Stimulated activated CD4-positive, alpha-beta T cell treated with anti-CD3 and anti-CD28 coated beads, Interleukin-15, amount 100 ng/mL, for 1 hour (primary cell): ENCODE measurements around the gene AKAP8.
"Not testable (repeated sequence)": the region's sequence is repeated elsewhere in the genome, so short reads cannot be mapped to it uniquely, and the experiment has no call there.

Experiments used
- DNase-seq, 2 donors: peaks; one replicate each; pipeline ENCODE4 v3.0.0-alpha.2; 2020; ENCODE audit warnings: low read depth in 1 of 2, low spot score in 1 of 2

The AKAP8 gene

DNA sequence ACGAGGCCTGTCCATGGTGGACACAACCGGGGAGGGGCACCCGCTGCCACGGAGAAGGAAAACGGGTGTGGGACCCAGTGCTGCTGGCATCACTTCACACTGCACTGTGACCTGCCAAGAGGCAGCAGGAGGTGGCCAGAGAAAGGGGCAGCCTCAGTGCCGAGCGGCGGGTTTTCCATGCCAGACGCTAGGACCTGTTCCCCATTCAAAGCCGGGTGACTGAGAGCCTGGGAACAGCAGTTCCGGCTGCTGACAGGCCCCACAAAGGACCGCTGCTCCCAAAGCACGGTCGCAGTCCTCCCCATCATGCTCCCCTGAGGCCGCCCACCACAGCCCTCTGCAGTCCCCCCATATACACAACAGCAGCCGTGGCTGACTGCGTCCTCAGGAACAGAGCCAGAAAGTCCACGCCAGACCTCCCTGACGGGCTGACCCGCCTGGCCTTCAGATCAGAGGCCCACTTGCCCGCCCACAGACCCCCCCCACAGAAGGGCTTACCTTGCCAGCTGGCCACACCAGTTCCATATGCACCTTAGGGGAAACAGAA, 5.4 kb downstream of the AKAP8 start:
- no peak for DNase-seq

DNA sequence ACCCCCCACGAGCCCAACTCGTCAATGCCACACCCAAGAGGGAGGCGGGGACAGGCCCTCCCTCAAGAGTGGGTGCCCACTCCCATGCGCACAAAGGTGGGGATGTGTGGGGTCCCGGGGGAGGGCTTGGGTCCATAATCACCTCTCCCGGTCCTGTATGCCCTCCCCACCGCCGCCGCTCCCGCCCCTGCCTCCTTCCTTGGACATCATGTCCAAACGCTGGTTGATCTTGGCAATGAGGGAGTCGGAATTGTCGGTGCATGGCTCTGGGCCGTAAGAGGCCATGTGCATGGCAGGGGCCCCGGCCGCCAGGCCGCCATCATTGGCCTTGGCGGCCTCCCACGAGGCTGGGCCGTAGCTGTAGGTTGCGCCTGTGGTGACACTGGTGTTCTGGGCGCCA, 5.9 kb downstream of the AKAP8 start:
- DNase-seq: no peak

DNA sequence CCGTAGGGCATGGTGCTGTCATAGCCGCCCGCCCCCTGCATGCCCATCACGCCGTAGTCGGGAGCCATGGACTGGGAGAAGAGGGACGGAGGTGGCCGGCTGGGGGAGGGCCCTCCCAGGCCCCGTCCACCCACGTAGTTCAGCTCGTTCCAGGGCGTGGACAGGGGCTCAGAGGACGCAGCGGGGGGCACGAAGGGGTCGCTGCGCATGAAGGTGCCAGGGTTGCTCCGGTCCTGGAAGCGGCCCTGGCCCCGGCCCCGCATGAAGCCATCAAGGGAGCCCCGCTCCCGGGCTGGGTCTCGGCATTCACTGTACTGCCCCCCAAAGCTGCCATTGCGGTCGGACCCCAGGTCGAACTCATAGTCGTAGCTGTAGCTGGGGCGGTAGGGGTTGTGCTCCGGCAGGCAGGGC, 6.7 kb downstream of the AKAP8 start:
- no peak for DNase-seq

DNA sequence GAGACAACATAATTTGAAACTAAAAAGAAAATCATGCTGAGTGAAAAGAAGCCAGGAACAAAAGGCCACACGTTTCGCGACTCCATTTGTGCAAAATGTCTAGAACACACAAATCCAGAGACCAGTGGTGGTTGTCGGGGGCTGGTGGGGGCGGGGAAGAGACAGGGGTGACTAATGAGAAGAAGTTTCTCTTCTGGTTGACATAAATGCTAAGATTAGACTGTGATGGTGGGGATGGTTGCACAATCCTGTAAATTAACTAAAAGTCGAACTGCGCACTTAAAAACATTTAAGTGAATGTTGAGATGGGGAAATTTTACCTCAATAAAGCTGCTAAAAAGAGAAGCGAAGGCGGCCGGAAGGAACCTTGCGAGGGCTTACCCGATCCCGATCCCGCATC, 7.1 kb downstream of the AKAP8 start:
- no peak for DNase-seq

DNA sequence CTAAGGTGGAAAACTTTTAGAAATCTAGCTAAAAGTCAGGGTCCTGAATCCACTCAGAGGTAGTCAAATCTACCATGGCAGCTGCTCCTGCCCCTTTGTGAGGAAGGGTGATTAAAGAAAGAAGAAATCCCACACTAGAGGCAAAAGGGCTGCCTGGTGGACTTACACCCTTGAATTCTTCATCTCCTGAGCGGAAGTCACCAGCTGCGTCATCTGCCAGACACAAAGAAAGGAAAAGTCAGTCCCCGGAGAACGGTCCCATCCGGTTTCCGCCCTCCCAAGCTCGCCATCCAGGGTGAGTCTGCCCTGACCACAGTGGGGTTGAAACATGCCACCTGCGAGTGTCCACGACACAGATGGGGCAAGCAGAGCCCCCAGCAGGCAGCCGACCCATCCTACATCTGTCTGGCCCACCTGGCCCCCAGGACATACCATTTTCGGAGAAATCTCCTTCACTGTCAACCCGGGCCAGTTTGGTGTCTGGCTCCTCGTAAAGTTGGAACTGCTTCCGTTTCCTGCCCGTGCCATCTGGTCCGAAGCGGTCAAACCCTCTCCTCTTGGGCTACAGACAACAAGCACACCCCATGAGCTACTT, 7.7 kb downstream of the AKAP8 start:
- no peak for DNase-seq

DNA sequence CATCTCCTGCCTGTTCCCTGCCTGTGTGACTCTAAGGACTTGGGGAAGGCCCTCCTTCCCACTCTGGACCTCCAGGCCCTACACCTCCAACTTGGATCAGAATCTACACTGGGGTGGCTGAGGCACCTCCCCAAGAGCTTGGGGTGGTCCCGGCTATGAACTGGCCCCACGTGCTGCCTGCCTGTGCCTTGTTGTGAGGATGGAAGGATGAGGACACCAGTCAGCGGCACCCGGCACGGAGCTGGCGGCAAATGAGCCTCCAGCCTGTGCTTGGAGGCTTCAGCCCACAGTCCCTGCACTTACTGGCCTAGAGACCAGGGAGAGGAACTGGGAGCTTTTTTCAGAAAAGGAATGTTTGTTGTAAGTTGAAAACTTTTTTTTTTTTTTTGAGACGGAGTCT, 8.5 kb downstream of the AKAP8 start:
- DNase-seq: no peak

DNA sequence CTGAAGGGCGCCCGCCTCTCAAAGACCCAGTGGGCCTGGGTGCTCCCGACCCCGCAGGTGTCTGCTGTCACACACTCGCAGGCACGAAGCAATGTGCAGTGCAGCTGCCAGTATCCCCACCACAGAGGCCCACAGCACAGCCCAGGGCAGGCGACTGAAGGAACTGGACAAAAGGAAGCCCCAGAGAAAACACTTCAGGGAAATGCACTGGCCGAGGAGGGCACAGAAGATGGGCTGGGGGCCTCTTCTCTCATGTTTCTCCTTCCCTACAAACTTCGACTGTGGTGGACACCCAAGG, 10.0 kb downstream of the AKAP8 start:
- DNase-seq: no peak

DNA sequence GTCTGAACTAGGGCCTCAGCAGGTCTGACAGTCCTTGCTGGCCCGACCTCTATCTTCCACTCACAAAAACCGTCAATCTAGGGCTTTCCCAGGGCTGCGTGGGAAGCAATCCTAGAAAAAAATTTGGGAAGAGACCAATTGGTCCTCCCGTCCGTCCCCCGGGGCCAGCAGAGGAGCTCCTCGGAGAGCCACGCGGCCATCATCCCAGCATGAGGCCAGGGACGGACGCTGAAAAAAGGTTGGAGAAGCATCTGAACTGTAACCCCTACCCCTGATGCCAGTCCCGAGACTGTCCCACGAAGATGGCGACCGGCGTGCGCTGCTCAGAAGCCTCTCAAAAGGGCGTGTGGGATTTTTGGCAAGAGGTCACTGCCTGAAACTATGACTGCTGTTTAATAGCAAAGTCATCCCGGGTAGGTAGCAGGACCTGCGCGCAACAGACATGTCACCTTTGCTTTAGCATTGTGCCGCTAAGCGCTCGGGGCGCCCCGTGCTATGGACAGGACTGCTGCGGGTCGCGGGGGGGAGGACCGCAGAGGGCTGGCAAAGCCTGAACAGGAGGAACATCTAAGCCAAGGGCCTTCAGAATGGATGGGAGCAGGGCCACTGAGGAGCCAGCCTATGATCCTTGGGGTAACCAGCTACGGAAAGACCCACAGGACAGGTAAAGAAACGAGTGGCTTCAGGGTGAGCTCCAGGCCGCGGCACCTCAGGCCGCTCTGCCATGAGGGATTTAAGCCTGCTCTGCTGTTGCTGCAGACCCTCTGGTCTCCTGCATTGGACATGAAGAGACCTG, 10.6 kb downstream of the AKAP8 start:
- no peak for DNase-seq

DNA sequence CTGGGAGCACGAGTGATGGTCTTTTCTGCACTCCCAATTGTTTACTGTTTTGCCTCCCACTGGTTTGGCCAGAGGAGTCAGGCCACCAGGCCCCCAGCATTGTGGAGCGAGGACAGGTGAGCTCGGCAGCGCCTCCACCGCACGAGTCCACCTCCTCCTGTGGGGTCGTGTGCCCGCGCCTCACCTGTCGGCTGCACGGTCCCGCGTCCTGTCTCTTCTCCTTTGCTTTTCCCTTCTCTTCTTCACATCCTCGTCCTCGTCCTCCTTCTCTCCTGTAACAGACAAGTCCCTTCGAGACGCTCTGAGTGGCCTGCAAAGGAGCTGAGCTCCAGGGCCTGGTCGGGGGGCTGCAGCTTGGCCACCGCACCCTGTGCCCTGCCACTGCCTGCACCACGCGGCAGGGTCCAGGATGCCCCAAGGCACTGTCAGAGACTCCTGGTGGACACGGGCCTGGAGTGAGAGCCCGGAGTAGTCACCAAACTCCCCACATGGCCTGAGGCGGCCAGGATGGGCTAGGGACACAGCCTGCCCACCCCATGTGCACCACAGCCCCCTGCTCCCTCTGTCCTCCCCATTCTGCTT, 11.4 kb downstream of the AKAP8 start:
- no peak for DNase-seq

DNA sequence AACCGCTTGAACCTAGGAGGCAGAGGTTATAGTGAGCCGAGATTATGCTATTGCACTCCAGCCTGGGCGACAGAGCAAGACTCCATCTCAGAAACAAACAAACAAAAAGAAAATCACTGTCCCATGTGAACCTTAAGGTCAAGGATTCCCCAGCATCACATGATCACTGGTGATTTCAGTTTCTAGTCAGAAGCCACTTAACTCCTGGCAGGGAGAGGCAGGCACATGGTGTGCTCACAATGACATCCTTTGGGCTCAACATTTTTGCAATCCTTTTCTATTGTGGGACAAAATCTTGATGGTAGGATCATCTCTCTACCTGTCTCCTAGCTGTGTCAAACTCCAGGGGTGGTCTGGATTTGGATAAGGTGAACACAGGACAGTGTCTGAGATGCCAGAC, 12.1 kb downstream of the AKAP8 start:
- DNase-seq: no peak

DNA sequence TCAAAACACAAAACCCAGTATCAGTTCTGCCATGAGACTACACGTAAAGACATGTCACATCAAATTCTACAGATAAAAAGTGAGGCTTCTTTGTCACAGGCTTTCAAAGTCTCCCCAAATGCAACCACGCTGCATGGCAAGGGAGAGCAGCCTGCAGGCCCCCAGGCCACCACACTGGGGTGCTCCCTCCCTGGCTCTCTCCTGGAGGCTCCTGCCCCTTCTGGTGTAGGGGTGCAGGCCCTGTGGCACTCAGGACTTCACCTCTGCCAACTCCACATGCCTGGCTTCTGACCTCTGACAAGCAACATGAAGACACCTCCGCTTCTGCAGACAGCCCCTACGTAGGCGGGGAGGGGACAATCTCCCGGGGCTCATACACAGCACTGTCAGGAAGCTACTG, 14.3 kb downstream of the AKAP8 start:
- no peak for DNase-seq

DNA sequence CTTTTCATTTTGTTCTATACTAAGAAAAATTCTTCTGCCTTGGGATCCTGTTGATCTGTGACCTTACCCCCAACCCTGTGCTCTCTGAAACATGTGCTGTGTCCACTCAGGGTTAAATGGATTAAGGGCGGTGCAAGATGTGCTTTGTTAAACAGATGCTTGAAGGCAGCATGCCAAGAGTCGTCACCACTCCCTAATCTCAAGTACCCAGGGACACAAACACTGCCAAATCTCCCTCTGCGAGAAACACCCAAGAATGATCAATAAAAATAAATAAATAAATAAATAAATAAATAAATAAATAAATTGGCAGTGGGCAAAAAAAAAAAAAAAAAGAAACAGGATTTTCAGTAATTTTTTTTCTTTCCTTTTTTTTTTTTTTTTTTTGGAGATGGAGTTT, 15.8 kb downstream of the AKAP8 start:
- not testable (repeated sequence) for DNase-seq

DNA sequence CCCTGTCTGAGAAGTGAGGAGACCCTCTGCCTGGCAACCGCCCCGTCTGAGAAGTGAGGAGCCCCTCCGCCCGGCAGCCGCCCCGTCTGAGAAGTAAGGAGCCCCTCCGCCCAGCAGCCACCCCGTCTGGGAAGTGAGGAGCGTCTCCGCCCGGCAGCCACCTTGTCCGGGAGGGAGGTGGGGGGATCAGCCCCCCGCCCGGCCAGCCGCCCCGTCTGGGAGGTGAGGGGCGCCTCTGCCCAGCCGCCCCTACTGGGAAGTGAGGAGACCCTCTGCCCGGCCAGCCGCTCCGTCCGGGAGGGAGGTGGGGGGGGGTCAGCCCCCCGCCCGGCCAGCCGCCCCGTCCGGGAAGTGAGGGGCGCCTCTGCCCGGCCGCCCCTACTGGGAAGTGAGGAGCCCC, 16.5 kb downstream of the AKAP8 start:
- DNase-seq: not testable (repeated sequence)

DNA sequence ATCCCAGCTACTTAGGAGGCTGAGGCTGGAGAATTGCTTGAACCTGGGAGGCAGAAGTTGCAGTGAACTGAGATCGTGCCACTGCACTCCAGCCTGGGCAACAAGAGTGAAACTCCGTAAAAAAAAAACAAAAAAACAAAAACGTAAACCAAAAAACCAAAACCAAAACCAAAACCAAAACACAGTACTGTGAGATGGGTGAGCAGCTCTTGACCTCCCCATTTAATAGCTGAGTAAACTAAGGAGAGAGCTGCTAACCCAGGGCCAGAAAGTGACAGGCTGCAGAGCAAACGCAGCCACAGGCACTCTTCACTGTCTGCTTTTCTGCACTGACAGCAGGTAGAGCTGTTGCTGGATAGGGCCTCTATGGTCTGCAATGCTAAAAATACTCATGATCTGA, 19.6 kb downstream of the AKAP8 start:
- not testable (repeated sequence) for DNase-seq

DNA sequence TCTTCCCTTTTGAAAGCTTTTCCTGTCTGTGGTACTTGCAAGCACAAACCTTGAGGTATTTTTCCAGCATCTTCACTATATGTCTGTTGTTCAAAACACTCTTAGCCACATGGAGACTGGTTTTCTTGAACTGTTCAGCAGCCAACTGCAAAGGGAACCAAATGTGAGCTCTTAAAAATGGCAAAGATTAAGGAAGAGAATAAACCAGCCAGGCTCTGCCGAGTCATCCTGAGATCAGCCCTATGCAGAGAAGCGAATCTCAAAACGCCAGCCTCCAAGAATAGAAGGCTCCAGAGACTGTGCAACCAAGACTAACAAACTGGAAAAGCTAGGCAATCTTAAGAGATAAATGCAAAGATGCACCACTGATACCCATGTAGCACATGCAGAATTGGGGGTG, 20.7 kb downstream of the AKAP8 start:
- DNase-seq: no peak

DNA sequence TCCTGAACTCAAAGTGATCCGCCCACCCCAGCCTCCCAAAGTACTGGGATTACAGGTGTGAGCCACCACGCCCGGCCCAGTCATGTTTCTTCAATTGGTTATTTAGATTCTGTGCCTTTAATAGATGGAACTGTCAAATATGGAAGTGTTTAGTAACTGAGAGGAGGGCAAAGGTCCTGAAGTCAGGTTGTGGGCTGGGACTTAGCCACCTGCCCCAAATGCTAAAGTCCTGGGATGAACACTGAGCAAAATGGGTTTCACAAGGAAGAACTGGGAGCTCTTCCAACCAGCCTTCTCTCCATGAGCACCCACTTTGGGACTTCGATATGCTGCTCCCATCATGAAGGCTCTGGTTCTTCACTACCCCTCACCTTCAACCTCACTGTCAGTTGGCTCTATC, 21.7 kb downstream of the AKAP8 start:
- no peak for DNase-seq

DNA sequence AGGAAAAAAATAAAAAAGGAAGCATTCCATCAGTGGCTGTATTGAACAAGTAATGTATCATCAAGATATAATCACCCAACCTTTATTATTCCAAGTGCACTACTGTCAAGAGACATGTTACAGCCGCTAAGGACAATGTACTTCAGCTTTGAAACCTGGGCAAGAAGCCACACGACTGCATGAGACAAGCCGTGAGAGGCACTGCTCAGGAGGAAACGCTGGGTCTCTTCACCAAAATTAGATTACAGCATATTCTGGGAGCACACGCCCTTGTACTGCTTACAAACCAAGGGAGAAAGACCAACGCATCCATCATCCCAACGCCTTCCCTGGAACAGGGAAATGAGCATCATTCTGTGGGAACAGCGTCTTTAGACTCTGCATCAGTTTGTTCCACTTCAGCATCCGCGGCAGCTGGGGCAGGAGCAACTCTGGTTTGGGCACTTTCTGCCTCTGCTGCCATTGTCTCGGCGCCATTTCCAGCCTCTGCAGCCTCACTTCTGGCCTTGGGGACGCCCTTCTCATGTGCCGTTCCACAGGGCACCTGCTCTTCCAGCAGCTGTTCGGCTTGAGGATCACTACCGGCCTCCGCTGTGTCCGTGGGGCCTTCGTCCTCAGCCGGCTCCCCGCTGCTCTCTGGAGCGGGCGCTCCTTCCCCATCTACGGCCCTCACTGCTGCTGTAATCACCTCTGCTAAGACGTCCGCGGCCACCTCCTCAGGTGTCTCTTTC, 24.9 kb downstream of the AKAP8 start:
- no peak for DNase-seq

DNA sequence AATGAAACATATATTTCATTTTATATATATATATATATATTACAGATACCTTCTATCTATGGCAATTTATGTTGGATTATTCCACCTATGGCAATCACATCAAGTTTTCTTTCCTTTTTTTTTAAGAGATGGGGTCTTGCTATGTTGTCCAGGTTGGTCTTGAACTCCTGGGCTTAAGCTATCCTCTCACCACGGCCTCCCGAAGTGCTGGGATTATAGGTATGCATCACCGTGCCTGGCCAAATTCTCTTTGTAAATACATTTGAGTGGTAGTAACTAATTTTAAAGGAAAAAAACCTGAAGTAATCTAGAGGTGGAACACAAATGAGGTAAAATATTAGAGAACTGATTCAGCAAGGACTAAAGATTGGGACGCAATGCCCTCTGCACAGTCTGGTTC, 25.7 kb downstream of the AKAP8 start:
- DNase-seq: no peak

DNA sequence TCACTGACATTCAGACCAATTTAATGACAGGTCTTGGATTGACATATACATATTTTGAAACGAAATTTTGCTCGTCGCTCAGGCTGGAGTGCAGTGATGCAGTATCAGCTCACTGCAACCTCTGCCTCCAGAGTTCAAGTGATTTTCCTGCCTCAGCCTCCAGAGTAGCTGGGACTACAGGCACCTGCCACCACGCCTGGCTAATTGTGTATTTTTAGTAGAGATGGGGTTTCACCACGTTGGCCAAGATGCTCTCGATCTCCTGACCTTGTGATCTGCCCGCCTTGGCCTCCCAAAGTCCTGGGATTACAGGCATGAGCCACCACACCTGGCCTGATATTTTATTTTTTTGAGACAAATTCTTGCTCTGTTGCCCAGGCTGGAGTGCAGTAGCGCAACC, 27.1 kb downstream of the AKAP8 start:
- DNase-seq: not testable (repeated sequence)

DNA sequence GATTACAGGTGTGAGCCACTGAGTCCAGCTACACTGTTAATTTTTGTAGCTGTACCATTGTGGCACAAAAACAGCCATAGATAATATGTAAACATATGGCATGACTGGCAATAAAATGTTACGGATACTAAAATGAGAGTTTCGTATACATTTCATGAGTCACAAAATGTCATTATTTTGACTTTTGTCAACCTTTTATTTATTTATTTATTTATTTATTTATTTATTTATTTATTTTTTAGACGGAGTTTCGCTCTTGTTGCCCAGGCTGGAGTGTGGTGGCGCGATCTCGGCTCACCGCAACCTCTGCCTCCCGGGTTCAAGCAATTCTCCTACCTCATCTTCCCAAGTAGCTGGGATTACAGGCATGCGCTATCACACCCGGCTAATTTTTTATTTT, 38.3 kb downstream of the AKAP8 start:
- DNase-seq: not testable (repeated sequence)

DNA sequence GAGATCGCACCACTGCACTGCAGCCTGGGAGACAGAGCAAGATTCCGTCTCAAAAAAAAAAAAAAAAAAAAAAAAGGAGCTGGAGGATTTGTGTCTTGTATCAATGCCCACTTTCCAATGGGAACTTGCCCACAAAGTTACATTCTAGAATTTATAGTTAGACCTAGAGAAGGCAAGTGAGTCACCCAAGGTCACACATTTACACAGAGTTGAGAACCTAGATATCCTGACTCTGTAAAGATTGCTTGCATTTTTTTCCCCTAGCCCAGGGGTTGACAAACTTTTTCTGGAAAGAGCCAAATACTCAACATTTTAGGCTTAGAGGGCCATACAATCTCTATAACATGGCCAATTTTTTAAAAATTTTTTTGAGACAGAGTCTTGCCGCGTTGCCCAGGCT, 39.5 kb downstream of the AKAP8 start:
- DNase-seq: no peak

DNA sequence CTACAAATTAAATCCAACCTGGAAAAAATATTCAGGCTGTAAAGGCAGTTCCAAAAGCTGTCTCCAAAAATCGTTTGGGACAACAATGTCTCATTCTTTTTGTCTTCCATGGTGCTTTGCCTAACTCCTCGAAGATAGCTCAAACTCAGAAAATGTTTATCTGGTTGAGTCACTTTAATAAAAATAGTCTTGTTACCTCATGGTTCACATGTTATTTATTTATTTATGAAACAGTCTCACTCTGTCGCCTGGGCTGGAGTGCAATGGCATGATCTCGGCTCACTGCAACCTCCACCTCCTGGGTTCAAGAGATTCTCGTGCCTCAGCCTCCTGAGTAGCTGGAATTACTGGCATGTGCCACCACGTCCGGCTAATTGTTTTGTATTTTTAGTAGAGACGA, 42.4 kb downstream of the AKAP8 start:
- no peak for DNase-seq
